PFSK-1 (cell line): ENCODE data around the gene BMERB1.

ENCODE experiments used
- FOXP2 ChIP-seq: optimal IDR thresholded peaks from 2 replicates; pipeline ENCODE3; 2011; ENCODE audit warnings: borderline replicate concordance, control low read depth, inconsistent platforms; ENCODE audit not compliant: insufficient read depth; ENCODE audit errors: extremely low read length, extremely low read depth
- POLR2AphosphoS5 ChIP-seq: IDR thresholded peaks from 2 replicates; pipeline ENCODE4 v1.6.1; 2012; ENCODE audit warnings: low read depth, mild to moderate bottlenecking, control low read depth, low read length, moderate library complexity
- REST ChIP-seq, 2 experiments: IDR thresholded peaks; 2 replicates each; pipeline versions ENCODE4 v1.6.1 to v1.8.0; 2011 to 2012; ENCODE audit warnings: low read depth in 2 of 2, low read length in 2 of 2, control low read depth in 1 of 2, inconsistent platforms in 1 of 2, mild to moderate bottlenecking in 1 of 2, moderate library complexity in 1 of 2; ENCODE audit not compliant: insufficient read depth in 1 of 2
- SIN3A ChIP-seq: IDR thresholded peaks from 2 replicates; pipeline ENCODE4 v1.6.1; 2012; ENCODE audit warnings: mild to moderate bottlenecking, low read length, moderate library complexity, borderline replicate concordance; ENCODE audit not compliant: insufficient read depth
- TAF1 ChIP-seq: IDR thresholded peaks from 2 replicates; pipeline ENCODE4 v1.6.1; 2012; ENCODE audit warnings: low read length, control low read depth, borderline replicate concordance; ENCODE audit not compliant: insufficient read depth

BMERB1 gene

GRCh38 chr16:15513156-15513555 lies 78.8 kb downstream of the BMERB1 start:
- no peak for TF ChIP-seq TAF1

GRCh38 chr16:15515992-15516391 lies 81.6 kb downstream of the BMERB1 start:
- TF ChIP-seq POLR2AphosphoS5 (no peak), SIN3A (no peak), REST (IDR thresholded peaks at IDR 0.05; ENCODE audit: insufficient read depth in 1 of 2, low read depth in 2 of 2, low read length in 2 of 2) (no peak), FOXP2 (no peak), TAF1 (no peak)

GRCh38 chr16:15516609-15517008 lies 82.2 kb downstream of the BMERB1 start:
- no peak for TF ChIP-seq FOXP2
- no peak for TF ChIP-seq SIN3A
- TF ChIP-seq POLR2AphosphoS5 = no peak

GRCh38 chr16:15517743-15518377 lies 83.5 kb downstream of the BMERB1 start:
- no peak for TF ChIP-seq SIN3A
- TF ChIP-seq REST (IDR thresholded peaks at IDR 0.05; ENCODE audit: insufficient read depth in 1 of 2, low read depth in 2 of 2, low read length in 2 of 2) = no peak
- no peak for TF ChIP-seq TAF1
- no peak for TF ChIP-seq POLR2AphosphoS5
- no peak for TF ChIP-seq FOXP2

GRCh38 chr16:15518381-15519351 lies 84.3 kb downstream of the BMERB1 start:
- TF ChIP-seq TAF1 (no peak), FOXP2 (no peak), POLR2AphosphoS5 (no peak), REST (IDR thresholded peaks at IDR 0.05; ENCODE audit: insufficient read depth in 1 of 2, low read depth in 2 of 2, low read length in 2 of 2) (no peak), SIN3A (no peak)

GRCh38 chr16:15519790-15520189 lies 85.4 kb downstream of the BMERB1 start:
- TF ChIP-seq POLR2AphosphoS5 (no peak), SIN3A (no peak)
